Esophagus muscularis mucosa (tissue), 3 donors: ENCODE results near the gene CXorf58.

Experiments used
- EP300 ChIP-seq: sonication (generic); formaldehyde crosslinking; IDR thresholded peaks from one replicate; pipeline ENCODE4 v1.6.1; 2017; ENCODE audit warnings: antibody characterized with exemption
- TF ChIP-seq, protein P1 (sequence below), 3 experiments: fragments of 200-600 bp in 2 of 3; fragments of 450-650 bp in 1 of 3; sonication (generic) in 2 of 3; IDR thresholded peaks; one replicate each; pipeline ENCODE4 v1.5.1; 2017 to 2019; ENCODE audit warnings: antibody characterized with exemption in 3 of 3, mild to moderate bottlenecking in 2 of 3, moderate library complexity in 1 of 3

DNA sequence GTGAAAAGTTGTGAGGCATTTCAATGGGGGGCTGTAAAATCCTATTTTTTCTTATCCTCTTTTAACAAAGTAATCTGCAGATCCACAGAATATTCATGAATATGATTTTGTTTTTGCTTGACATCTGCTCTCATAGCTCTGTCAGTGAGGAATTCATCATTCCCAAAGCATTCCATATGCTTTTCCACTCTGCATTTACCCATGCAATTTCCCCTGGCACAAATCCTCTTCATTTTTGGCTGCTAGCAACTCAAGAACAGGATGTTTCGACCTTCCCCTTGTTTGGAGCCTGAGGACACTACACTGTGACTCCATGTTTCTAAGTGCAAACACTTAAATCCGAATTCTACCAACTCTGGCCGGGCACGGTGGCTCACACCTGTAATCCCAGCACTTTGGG lies 70.7 kb downstream of the CXorf58 start:
- TF ChIP-seq, protein P1, sequence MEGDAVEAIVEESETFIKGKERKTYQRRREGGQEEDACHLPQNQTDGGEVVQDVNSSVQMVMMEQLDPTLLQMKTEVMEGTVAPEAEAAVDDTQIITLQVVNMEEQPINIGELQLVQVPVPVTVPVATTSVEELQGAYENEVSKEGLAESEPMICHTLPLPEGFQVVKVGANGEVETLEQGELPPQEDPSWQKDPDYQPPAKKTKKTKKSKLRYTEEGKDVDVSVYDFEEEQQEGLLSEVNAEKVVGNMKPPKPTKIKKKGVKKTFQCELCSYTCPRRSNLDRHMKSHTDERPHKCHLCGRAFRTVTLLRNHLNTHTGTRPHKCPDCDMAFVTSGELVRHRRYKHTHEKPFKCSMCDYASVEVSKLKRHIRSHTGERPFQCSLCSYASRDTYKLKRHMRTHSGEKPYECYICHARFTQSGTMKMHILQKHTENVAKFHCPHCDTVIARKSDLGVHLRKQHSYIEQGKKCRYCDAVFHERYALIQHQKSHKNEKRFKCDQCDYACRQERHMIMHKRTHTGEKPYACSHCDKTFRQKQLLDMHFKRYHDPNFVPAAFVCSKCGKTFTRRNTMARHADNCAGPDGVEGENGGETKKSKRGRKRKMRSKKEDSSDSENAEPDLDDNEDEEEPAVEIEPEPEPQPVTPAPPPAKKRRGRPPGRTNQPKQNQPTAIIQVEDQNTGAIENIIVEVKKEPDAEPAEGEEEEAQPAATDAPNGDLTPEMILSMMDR (IDR thresholded peaks at IDR 0.05): no peak
- TF ChIP-seq EP300: no peak
